Hepatocyte (in vitro differentiated cells): ENCODE results near the gene CDX4.

Source experiments
- EZH2 ChIP-seq: fragments of 200-600 bp; sonication (generic); IDR thresholded peaks from 2 replicates; pipeline ENCODE4 v1.6.1; 2016; ENCODE audit warnings: antibody characterized with exemption, mild to moderate bottlenecking, borderline replicate concordance
- TF ChIP-seq, protein P1 (sequence below): fragments of 200-600 bp; sonication (generic); IDR thresholded peaks from 2 replicates; pipeline ENCODE4 v1.5.1; 2016; ENCODE audit warnings: antibody characterized with exemption, mild to moderate bottlenecking; ENCODE audit not compliant: poor library complexity

DNA sequence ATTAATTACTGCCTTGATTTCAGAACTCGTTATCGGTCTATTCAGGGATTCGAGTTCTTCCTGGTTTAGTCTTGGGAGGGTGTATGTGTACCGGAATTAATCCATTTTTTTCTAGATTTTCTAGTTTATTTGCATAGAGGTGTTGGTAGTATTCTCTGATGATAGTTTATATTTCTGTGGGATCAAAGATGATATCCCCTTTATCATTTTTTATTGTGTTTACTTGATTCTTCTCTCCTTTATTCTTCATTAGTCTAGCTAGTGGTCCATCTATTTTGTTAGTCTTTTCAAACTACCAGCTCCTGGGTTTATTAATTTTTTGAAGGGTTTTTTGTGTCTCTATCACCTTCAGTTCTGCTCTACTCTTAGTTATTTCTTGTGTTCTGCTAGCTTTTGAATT is 32.1 kb downstream of the CDX4 start:
- TF ChIP-seq, protein P1, sequence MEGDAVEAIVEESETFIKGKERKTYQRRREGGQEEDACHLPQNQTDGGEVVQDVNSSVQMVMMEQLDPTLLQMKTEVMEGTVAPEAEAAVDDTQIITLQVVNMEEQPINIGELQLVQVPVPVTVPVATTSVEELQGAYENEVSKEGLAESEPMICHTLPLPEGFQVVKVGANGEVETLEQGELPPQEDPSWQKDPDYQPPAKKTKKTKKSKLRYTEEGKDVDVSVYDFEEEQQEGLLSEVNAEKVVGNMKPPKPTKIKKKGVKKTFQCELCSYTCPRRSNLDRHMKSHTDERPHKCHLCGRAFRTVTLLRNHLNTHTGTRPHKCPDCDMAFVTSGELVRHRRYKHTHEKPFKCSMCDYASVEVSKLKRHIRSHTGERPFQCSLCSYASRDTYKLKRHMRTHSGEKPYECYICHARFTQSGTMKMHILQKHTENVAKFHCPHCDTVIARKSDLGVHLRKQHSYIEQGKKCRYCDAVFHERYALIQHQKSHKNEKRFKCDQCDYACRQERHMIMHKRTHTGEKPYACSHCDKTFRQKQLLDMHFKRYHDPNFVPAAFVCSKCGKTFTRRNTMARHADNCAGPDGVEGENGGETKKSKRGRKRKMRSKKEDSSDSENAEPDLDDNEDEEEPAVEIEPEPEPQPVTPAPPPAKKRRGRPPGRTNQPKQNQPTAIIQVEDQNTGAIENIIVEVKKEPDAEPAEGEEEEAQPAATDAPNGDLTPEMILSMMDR, result no peak
- no peak for TF ChIP-seq EZH2
